ENCODE data around the gene EXOC3L4. TPM values are rescaled to one million over a fixed set of nuclear protein-coding genes. Genes with fewer than 3 reads are reported as not detected.
A peak's percentile ranks its signal among the peaks of the same experiment; 100 is the strongest.

Gene EXOC3L4
- total and polyA plus RNA-seq, 2 of the 8 experiments (the other 6 are each of a cell fraction or from before 2014, with no cell fraction given): 0.45 to 0.57 TPM

DNA sequence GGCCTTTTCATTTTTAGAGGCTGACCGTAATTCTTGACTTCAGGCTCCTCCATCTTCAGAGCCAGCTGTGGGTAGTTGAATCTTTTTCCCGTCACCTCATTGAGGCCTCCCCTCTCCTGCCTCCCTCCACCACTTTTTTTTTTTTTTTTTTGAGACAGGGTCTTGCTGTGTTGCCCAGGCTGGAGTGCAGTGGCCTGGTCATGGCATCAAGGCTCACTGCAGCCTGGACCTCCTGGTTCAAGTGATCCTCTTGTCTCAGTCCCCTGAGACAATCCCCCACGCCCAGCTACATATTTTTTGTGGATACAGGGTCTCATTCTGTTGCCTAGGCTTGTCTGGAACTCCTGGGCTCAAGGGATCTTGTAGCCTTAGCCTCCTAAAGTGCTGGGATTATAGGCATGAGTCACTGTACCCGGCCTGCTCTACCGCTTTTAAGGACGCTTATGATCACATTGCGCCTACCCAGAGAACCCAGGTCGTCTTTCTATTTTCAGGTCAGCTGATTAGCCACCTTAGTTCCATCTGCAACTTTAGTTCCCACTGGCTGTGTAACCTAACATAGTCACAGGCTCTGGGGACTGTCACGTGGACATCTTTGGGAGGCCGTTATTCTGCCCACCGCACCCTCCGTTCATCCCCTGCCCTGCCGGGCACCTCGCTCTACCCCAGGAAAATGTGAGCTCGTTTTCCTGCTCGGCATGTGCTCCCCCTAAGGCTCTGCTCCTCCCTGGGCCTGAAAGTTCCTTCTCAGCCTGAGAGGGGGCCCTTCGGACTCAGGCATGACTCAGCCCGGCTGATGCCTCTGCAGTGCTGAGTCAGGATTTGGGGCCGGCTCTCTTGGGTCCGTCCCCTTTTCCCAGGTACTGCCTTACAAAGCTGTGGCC is 42.1 kb downstream of the EXOC3L4 start:
- 71% methylated on average over 20 of the region's 20 CpGs; no CpG with 5 or more reads in 1 of the 2 experiments for WGBS, 2 experiments (ENCODE audit: extremely low coverage in 1 of 2, insufficient coverage in 1 of 2, insufficient read length in 1 of 2, insufficient replicate concordance in 2 of 2, low coverage in 1 of 2, low lambda C conversion rate in 2 of 2, missing lambda C conversion rate in 1 of 2)
- Histone ChIP-seq H3K23ac (ENCODE audit: insufficient read length) (no peak overlapping the region), H2BK15ac (ENCODE audit: low read length) (no peak overlapping the region), H2BK20ac (ENCODE audit: low read length) (no peak overlapping the region), H3K79me2 (ENCODE audit: control insufficient read depth in 1 of 2, insufficient read depth in 2 of 2, low read length in 2 of 2) (no peaks in the 10 kb centered on the region), H2AK5ac (ENCODE audit: low read depth, low read length) (peak overlapping the region; percentile 70; the same call in 1 of the 2 replicates), H2BK5ac (ENCODE audit: low read depth, low read length) (no peak overlapping the region; the same call in 1 of the 2 replicates), H4K91ac (replicated peaks; ENCODE audit: insufficient read length, low read length) (no peak overlapping the region), H3K4me2 (ENCODE audit: insufficient read depth in 1 of 2, low read depth in 2 of 2, low read length in 2 of 2) (no peak overlapping the region), H3K27me3 (replicated peaks in 1 of 4; ENCODE audit: control insufficient read depth in 3 of 4, extremely low read depth in 1 of 4, insufficient read depth in 3 of 4, low read length in 3 of 4) (peaks cover 0 to 23% (median 11%) of the 10 kb centered on the region in 4 experiments; a peak in 5 of 7 replicates), H3K14ac (ENCODE audit: insufficient read length) (no peak overlapping the region), H3K79me1 (ENCODE audit: low read depth, low read length) (no peaks in the 10 kb centered on the region), H3K4me3 (ENCODE audit: extremely low read depth in 1 of 4, insufficient read depth in 2 of 4, low read depth in 3 of 4, low read length in 4 of 4) (no peak overlapping the region), H3K9me3 (ENCODE audit: insufficient read depth in 2 of 2, low read depth in 1 of 2, low read length in 1 of 2) (no peaks in the 10 kb centered on the region), H3K27ac (ENCODE audit: low read depth, low read length) (no peak overlapping the region), H3K36me3 (ENCODE audit: control insufficient read depth in 2 of 4, insufficient read depth in 4 of 4, low read length in 3 of 4) (peaks cover 3 to 14% (median 7%) of the 10 kb centered on the region in 4 experiments; a peak in 6 of 8 replicates), H3K9ac (replicated peaks in 1 of 4; ENCODE audit: extremely low read depth in 1 of 4, low read depth in 3 of 4, low read length in 3 of 4) (no peak overlapping the region), H2BK120ac (replicated peaks; ENCODE audit: low read depth, low read length) (no peak overlapping the region), H4K20me1 (replicated peaks in 1 of 2; ENCODE audit: control insufficient read depth in 1 of 2, insufficient read depth in 2 of 2, low read length in 2 of 2) (peaks cover 0 to 6% of the 10 kb centered on the region in 2 experiments), H4K5ac (ENCODE audit: insufficient read length, low read depth, low read length) (no peak overlapping the region), H4K8ac (ENCODE audit: extremely low read depth, insufficient read depth, low read length) (no peak overlapping the region), H3K56ac (replicated peaks; ENCODE audit: insufficient read length, low read depth, low read length) (no peak overlapping the region), H3K4ac (replicated peaks; ENCODE audit: insufficient read length, low read depth, low read length) (no peak overlapping the region), H2BK12ac (ENCODE audit: low read depth, low read length) (no peak overlapping the region), H3K4me1 (replicated peaks in 1 of 4; ENCODE audit: control insufficient read depth in 3 of 4, insufficient read depth in 4 of 4, low read length in 3 of 4) (peaks cover 0 to 11% (median 6%) of the 10 kb centered on the region in 4 experiments; a peak in 6 of 7 replicates), H3K23me2 (ENCODE audit: low read depth, low read length) (peaks cover 13% of the 10 kb centered on the region; the same call in 1 of the 2 replicates), H2AFZ (ENCODE audit: low read length) (no peak overlapping the region; the same call in 1 of the 2 replicates), H3K18ac (ENCODE audit: extremely low read depth, low read length) (no peak overlapping the region; the same call in 1 of the 2 replicates)
- TF ChIP-seq RFX5 (IDR thresholded peaks at IDR 0.05; ENCODE audit: borderline replicate concordance, low read depth, low read length): no peak
- TF ChIP-seq, protein P1, sequence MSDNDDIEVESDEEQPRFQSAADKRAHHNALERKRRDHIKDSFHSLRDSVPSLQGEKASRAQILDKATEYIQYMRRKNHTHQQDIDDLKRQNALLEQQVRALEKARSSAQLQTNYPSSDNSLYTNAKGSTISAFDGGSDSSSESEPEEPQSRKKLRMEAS (IDR thresholded peaks at IDR 0.05): 0 out of 2 replicates have a peak, but pooled peaks have one; percentile 34
- peak; percentile 100 for TF ChIP-seq BACH1 (IDR thresholded peaks at IDR 0.05; ENCODE audit: low read length)
- no peak for TF ChIP-seq SP2 (IDR thresholded peaks at IDR 0.05; ENCODE audit: low read length)
- peak; percentile 98 for TF ChIP-seq MAFK (IDR thresholded peaks at IDR 0.05; ENCODE audit: low read depth, low read length)
- ChIA-PET CTCF (ENCODE audit: partially characterized antibody) (interaction anchor here (0.8 to 10.5 kb wide), 13 partner anchors 10 to 192 kb away, joined by 3 to 147 read pairs (median 4); partner anchors contain the start of gene TNFAIP2), POLR2A (ENCODE audit: partially characterized antibody) (interaction anchor here (0.7 to 4.6 kb wide), 8 partner anchors 9 to 198 kb away, joined by 3 to 26 read pairs (median 3); partner anchors contain the start of gene EIF5)
- DNase-seq (ENCODE audit: low read depth in 1 of 2, low spot score in 2 of 2): no peak
- FAIRE-seq: no peak

Data from H1 (cell line).